GM06990 (cell line): ENCODE measurements around the gene TMTC1.

Source experiments
- DNase-seq: peaks from one replicate; pipeline ENCODE4 v3.0.0-alpha.2; 2011; ENCODE audit not compliant: insufficient read length; ENCODE audit errors: extremely low read depth
- H3K27me3 ChIP-seq: replicated peaks from 2 replicates; pipeline ENCODE4 v1.6.0; 2011; ENCODE audit warnings: low read length; ENCODE audit not compliant: control insufficient read depth, insufficient read depth
- H3K36me3 ChIP-seq: 2 replicates; pipeline ENCODE4 v1.5.1; 2011; ENCODE audit warnings: low read length; ENCODE audit not compliant: control insufficient read depth, insufficient read depth
- H3K4me3 ChIP-seq: replicated peaks from 2 replicates; pipeline ENCODE4 v1.5.1; 2011; ENCODE audit warnings: low read depth, mild to moderate bottlenecking, control low read depth, low read length
- TF ChIP-seq, protein P1 (sequence below): IDR thresholded peaks from 2 replicates; pipeline ENCODE4 v1.5.1; 2011; ENCODE audit warnings: low read length, control low read depth, mild to moderate bottlenecking, inconsistent platforms; ENCODE audit not compliant: insufficient read depth, poor library complexity, severe bottlenecking

Gene TMTC1

DNA sequence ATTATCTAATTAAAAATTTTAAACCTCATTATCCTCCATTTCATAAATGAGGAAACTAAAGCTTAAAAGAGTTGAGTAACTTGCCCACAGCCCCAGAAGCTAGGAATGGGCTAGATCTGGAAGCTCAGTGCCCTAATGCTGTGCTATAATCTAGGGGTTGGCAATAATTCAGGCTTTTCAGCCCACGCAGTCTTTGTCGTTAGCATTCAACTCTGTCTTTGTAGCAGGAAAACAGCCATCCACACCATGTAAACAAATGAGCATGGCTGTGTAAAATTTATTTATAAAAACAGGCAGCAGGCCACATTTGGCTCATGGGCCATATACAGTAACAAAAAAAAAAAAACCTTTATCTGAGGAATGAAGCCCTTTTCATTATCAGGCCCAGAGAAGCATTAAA is 193.9 kb downstream of the TMTC1 start:
- Histone ChIP-seq H3K27me3 (no peaks in the 10 kb centered on the region), H3K4me3 (no peak overlapping the region), H3K36me3 (no peaks in the 10 kb centered on the region)
- TF ChIP-seq, protein P1, sequence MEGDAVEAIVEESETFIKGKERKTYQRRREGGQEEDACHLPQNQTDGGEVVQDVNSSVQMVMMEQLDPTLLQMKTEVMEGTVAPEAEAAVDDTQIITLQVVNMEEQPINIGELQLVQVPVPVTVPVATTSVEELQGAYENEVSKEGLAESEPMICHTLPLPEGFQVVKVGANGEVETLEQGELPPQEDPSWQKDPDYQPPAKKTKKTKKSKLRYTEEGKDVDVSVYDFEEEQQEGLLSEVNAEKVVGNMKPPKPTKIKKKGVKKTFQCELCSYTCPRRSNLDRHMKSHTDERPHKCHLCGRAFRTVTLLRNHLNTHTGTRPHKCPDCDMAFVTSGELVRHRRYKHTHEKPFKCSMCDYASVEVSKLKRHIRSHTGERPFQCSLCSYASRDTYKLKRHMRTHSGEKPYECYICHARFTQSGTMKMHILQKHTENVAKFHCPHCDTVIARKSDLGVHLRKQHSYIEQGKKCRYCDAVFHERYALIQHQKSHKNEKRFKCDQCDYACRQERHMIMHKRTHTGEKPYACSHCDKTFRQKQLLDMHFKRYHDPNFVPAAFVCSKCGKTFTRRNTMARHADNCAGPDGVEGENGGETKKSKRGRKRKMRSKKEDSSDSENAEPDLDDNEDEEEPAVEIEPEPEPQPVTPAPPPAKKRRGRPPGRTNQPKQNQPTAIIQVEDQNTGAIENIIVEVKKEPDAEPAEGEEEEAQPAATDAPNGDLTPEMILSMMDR, result no peak
- no peak for DNase-seq

DNA sequence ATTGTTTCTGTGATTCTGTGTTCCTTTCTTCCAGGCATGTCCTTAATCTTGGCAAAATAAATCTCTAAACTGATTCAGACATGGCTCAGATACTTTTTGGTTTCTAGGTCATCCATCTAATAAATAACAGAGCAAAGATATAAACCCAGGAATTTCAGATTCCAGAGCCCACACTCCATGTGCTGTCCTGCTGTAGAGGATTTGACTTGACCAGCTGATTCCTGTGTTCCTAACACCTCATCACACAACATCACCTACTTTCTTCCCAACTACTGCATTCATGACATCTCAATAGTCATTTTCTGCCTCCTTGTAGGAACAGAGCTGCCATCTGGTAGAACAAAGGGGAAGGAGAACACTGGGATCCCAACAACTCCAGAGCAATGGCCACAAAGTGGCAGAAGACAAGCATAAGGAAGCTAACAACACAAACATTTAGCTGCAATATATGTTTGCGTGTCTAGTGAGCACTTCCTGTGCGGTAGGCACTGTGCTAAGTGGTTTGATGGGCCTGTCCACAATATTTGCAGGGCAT is 194.4 kb downstream of the TMTC1 start:
- Histone ChIP-seq H3K27me3 (no peaks in the 10 kb centered on the region), H3K4me3 (no peak overlapping the region), H3K36me3 (no peaks in the 10 kb centered on the region)
- DNase-seq, result no peak
- TF ChIP-seq, protein P1, result no peak

DNA sequence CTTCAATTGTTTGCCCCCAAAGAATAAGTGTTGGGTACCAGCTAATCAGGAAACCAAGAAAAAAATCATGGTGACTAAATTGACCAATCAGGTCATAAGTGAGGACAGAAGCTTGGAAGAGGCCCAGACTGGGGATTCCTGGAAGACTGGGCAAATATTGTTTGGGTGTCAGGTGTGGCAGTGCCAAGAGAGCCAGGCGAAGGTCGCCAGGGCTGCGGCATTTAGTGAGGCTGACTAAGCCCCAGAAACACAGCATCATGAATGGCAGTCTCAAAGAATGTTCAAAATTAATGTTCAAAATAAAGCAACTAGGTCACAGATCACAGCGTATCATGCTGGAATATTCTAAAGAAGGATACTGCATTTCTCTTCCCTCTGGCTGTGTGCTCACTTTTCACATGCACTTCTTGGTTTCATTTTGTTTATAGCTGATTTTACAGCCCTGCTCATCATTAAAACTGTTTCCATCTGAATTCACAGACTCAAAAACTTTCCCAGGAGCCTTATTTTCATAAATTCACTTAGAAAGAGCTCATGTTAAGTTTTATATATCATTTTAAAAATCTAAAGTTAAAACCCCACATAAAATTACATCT is 201.0 kb downstream of the TMTC1 start:
- TF ChIP-seq, protein P1, result no peak
- no peaks in the 10 kb centered on the region for H3K36me3 ChIP-seq
- no peaks in the 10 kb centered on the region for H3K27me3 ChIP-seq
- H3K4me3 ChIP-seq, result no peak overlapping the region
- DNase-seq, result no peak

DNA sequence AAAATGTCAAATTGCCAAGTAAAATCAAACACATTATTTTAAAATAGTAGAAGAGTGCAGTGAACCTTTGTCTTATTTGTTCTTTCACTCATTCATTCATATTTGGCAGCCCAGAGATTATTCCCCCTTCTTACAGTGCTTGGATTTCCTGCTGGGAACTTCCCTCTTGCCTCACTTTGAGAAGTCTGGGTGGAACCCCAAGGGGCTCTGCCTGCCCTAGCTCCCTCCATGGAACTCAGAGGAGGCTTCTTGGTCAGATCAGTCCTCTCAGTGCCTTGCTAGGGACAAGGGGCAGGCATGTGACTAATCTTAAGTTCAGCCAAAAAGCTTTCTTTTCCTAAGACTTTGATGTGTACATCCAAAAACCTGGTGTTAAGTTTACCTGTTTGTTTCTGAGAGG is 201.6 kb downstream of the TMTC1 start:
- DNase-seq, result no peak
- Histone ChIP-seq H3K27me3 (no peaks in the 10 kb centered on the region), H3K36me3 (no peaks in the 10 kb centered on the region), H3K4me3 (no peak overlapping the region)
- TF ChIP-seq, protein P1, result no peak

DNA sequence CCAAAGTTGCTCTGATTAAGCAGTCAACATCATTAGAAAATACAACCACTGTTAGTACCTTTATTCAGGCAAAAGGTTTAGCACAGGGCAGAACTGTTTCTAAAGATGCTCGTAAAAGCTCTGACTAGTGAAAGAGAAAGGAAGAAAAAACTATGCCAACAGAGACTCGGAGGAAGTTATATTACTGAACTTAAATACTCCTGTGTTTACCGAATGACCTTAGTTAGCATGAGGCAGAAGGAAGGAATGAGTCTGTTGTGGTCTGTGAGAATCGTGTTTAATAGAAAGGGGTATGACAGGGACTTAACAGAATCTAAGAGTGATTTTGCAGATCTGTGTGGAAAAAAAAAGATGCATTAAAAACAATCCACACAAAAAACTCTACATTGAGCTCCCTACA is 202.1 kb downstream of the TMTC1 start:
- H3K36me3 ChIP-seq, result no peaks in the 10 kb centered on the region
- TF ChIP-seq, protein P1, result no peak
- no peak overlapping the region for H3K4me3 ChIP-seq
- no peak for DNase-seq
- H3K27me3 ChIP-seq, result no peaks in the 10 kb centered on the region

DNA sequence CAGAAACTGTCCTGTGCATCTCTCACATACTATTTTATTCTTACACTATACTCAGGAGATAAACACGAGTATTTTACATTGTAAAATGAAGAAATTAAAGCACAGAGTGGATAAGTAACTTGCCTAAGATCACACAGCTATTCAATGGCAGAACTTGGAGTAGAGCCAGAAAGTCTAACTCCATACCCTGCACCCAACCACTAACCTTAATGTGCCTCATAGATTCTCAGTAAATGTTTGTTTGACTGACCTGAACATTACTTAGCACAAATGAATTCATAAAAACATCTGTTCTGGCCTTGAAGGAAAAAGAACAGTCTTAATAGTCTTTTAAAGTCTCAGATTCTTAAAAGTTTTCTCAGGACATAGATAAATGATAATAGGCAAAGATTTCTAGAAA is 202.8 kb downstream of the TMTC1 start:
- TF ChIP-seq, protein P1, result no peak
- DNase-seq, result no peak
- no peak overlapping the region for H3K4me3 ChIP-seq
- no peaks in the 10 kb centered on the region for H3K27me3 ChIP-seq
- H3K36me3 ChIP-seq, result no peaks in the 10 kb centered on the region
